D341Med (cell line): ENCODE results near the gene AKT1.

Source experiments
- DNase-seq: peaks from one replicate; pipeline ENCODE4 v3.0.0; 2012; ENCODE audit warnings: low spot score

Gene AKT1

GRCh38 chr14:104723651-104724406, 71.7 kb downstream of the AKT1 start, which contains the start of gene ADSS1:
TSS of gene ADSS1 (plus strand) at chr14:104724229. CDS start at chr14:104724271, 42 bp downstream.
- peak; percentile 88 for DNase-seq

GRCh38 chr14:104722938-104723650, 72.5 kb downstream of the AKT1 start:
- no peak for DNase-seq

GRCh38 chr14:104721505-104722431, 73.8 kb downstream of the AKT1 start:
- DNase-seq, result no peak
